Upper lobe of left lung (tissue), 6 donors: ENCODE data around the gene ZKSCAN3. TPM values are rescaled to one million over a fixed set of nuclear protein-coding genes. Genes with fewer than 3 reads are reported as not detected.

Experiments used
- ATAC-seq, 2 donors: fragments of 200-7000 bp; cut with Tn5 transposase; one replicate each; pipeline ENCODE4 v1.9.1; 2022; ENCODE audit warnings: mild to moderate bottlenecking in 2 of 2, moderate library complexity in 2 of 2; ENCODE audit not compliant: low FRiP score in 2 of 2
- DNase-seq, 2 donors: peaks; one replicate each; pipeline ENCODE4 v3.0.0-alpha.2; 2019 to 2020
- H3K27ac ChIP-seq, 4 donors: fragments of 200-600 bp; sonication (generic); one replicate each; pipeline ENCODE4 v1.5.1; 2016 to 2019
- H3K27me3 ChIP-seq, 4 donors: fragments of 200-600 bp; sonication (generic); one replicate each; pipeline ENCODE4 v1.5.1; 2017 to 2019
- H3K36me3 ChIP-seq, 4 donors: fragments of 200-600 bp; sonication (generic); one replicate each; pipeline ENCODE4 v1.5.1; 2016 to 2019
- H3K4me1 ChIP-seq, 4 donors: fragments of 200-600 bp; sonication (generic); one replicate each; pipeline ENCODE4 v1.5.1; 2018 to 2019
- H3K4me3 ChIP-seq, 4 donors: fragments of 200-600 bp; sonication (generic); one replicate each; pipeline ENCODE4 v1.5.1; 2017 to 2019; ENCODE audit warnings: mild to moderate bottlenecking in 2 of 4, moderate library complexity in 1 of 4
- H3K9me3 ChIP-seq, 4 donors: fragments of 200-600 bp; sonication (generic); one replicate each; pipeline ENCODE4 v1.5.1; 2018 to 2019
- EP300 ChIP-seq, 4 donors: sonication (generic); formaldehyde crosslinking; IDR thresholded peaks; one replicate each; pipeline ENCODE4 v1.5.1; 2017; ENCODE audit warnings: antibody characterized with exemption in 4 of 4, control low read depth in 2 of 4
- POLR2A ChIP-seq, 4 donors: fragments of 450-650 bp; IDR thresholded peaks; one replicate each; pipeline ENCODE4 v1.5.1; 2016 to 2017; ENCODE audit warnings: antibody characterized with exemption in 4 of 4, mild to moderate bottlenecking in 2 of 4
- POLR2AphosphoS5 ChIP-seq, 2 donors: sonication (generic); formaldehyde crosslinking; IDR thresholded peaks; one replicate each; pipeline ENCODE4 v1.5.1; 2017; ENCODE audit warnings: antibody characterized with exemption in 2 of 2
- WGBS, 2 donors: methylation state at CpG; one replicate each; pipeline ENCODE4 v1.1.5; 2017 to 2018; 5-methylcytosine and 5-hydroxymethylcytosine counted together
- total RNA-seq, 6 donors: library from RNA; depleted of rRNA in 4 of 6; stranded (reverse); fragments of >200 nt in 4 of 6; gene quantifications; one replicate each; pipeline versions ENCODE4 v1.1.0 to v1.2.1, GENCODE V29; 2016 to 2021
- TF ChIP-seq, protein P1 (sequence below), 6 experiments: fragments of 450-650 bp in 4 of 6; fragments of 200-600 bp in 2 of 6; sonication (generic) in 2 of 6; IDR thresholded peaks; one replicate each; pipeline ENCODE4 v1.5.1; 2016 to 2019; ENCODE audit warnings: antibody characterized with exemption in 6 of 6
- donor health status: DM: no; HTN: no; CAD: no; lungs with moderate emphysema.
- donor health status: DM: no; HTN: yes; CAD: no; lungs with severe emphysema.

The ZKSCAN3 gene
- total RNA-seq, 6 donors from 2014 or later: 2.6 to 10.5 (median 5.6) TPM

DNA sequence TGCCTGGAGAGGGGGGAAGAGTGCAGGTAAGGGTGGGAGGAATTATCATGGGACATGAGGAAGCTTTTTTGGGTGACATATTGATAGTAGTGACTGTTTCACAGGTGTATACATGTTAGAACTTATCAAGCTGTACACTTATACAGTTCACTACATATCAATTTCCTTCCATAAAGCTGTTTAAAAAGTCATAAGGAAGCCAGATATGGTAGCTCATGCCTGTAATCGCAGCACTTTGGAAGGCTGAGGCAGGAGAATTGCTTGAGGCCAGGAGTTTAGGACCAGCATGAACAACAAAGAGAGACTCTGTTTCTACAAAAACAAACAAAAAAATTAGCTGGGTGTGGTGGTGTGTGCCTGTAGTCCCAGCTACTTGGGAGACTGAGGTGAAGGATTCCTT is 28.1 kb downstream of the ZKSCAN3 start:
- ATAC-seq (no peak), DNase-seq (no peak)
- H3K36me3 ChIP-seq: peaks cover 0 to 39% (median 4%) of the 10 kb centered on the region in 4 donors
- H3K9me3 ChIP-seq: no peaks in the 10 kb centered on the region
- H3K27me3 ChIP-seq: no peaks in the 10 kb centered on the region
- 89 to 96% methylated on average over 1 of the region's 1 CpG for WGBS, 2 donors
- no peak overlapping the region for H3K4me3 ChIP-seq
- H3K27ac ChIP-seq: no peak overlapping the region
- no peak for TF ChIP-seq EP300 (IDR thresholded peaks at IDR 0.05)
- TF ChIP-seq POLR2AphosphoS5 (IDR thresholded peaks at IDR 0.05): no peak
- TF ChIP-seq, protein P1, sequence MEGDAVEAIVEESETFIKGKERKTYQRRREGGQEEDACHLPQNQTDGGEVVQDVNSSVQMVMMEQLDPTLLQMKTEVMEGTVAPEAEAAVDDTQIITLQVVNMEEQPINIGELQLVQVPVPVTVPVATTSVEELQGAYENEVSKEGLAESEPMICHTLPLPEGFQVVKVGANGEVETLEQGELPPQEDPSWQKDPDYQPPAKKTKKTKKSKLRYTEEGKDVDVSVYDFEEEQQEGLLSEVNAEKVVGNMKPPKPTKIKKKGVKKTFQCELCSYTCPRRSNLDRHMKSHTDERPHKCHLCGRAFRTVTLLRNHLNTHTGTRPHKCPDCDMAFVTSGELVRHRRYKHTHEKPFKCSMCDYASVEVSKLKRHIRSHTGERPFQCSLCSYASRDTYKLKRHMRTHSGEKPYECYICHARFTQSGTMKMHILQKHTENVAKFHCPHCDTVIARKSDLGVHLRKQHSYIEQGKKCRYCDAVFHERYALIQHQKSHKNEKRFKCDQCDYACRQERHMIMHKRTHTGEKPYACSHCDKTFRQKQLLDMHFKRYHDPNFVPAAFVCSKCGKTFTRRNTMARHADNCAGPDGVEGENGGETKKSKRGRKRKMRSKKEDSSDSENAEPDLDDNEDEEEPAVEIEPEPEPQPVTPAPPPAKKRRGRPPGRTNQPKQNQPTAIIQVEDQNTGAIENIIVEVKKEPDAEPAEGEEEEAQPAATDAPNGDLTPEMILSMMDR (IDR thresholded peaks at IDR 0.05): no peak
- no peak for TF ChIP-seq POLR2A (IDR thresholded peaks at IDR 0.05)
- H3K4me1 ChIP-seq: peaks cover 6 to 15% (median 8%) of the 10 kb centered on the region in 4 donors

DNA sequence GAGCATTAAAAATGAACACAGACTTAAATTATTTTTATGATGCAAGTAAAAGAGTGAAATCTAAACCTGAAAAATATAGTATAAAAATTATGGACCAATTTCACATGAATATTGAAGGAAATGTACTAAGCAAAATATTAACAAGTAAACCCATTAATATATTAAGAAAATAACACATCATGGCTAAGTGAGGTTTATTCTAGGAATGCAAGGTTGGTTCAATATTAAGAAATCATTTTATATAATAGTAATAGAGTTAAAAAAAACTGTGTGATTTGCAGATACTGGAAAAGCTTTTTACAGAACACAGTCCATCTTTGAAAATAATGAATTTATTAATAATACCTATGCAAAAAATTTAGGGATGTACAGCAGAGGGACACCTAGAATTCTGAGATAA is 28.9 kb downstream of the ZKSCAN3 start:
- Histone ChIP-seq H3K4me3 (no peak overlapping the region), H3K4me1 (peaks cover 8 to 17% (median 9%) of the 10 kb centered on the region in 4 donors), H3K9me3 (no peaks in the 10 kb centered on the region), H3K36me3 (peaks cover 0 to 39% (median 4%) of the 10 kb centered on the region in 4 donors), H3K27me3 (no peaks in the 10 kb centered on the region), H3K27ac (no peak overlapping the region)
- no peak for TF ChIP-seq POLR2A (IDR thresholded peaks at IDR 0.05)
- TF ChIP-seq EP300 (IDR thresholded peaks at IDR 0.05): no peak
- TF ChIP-seq, protein P1 (IDR thresholded peaks at IDR 0.05): no peak
- no peak for TF ChIP-seq POLR2AphosphoS5 (IDR thresholded peaks at IDR 0.05)
- ATAC-seq (no peak), DNase-seq (no peak)

DNA sequence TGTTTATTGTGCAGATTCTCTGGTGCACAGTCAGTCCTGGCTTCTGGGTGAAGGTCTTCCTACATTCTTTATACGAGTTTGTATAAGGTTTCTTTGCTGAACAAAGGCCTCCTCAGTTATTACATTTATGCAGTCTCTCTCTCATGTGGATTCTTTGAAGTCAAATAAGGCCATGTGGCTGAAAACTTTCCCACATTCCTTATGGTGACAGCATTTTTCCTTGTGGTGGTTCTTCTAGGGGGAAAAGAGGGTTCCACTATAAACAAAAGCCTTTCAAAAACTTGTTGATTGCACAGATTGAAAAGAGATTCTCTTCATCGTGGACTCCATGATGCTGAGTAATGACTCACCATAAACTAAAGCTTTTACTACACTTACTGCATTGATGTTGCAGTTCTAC is 30.6 kb downstream of the ZKSCAN3 start:
- no peaks in the 10 kb centered on the region for H3K27me3 ChIP-seq
- H3K4me1 ChIP-seq: peaks cover 8 to 19% (median 11%) of the 10 kb centered on the region in 4 donors
- 92 to 96% methylated on average over 2 of the region's 2 CpGs for WGBS, 2 donors
- ATAC-seq (no peak), DNase-seq (no peak)
- no peaks in the 10 kb centered on the region for H3K9me3 ChIP-seq
- H3K27ac ChIP-seq: no peak overlapping the region
- TF ChIP-seq, protein P1 (IDR thresholded peaks at IDR 0.05): no peak
- TF ChIP-seq EP300 (IDR thresholded peaks at IDR 0.05): no peak
- no peak for TF ChIP-seq POLR2AphosphoS5 (IDR thresholded peaks at IDR 0.05)
- no peak for TF ChIP-seq POLR2A (IDR thresholded peaks at IDR 0.05)
- no peak overlapping the region for H3K4me3 ChIP-seq
- peaks cover 0 to 39% (median 4%) of the 10 kb centered on the region in 4 donors for H3K36me3 ChIP-seq

DNA sequence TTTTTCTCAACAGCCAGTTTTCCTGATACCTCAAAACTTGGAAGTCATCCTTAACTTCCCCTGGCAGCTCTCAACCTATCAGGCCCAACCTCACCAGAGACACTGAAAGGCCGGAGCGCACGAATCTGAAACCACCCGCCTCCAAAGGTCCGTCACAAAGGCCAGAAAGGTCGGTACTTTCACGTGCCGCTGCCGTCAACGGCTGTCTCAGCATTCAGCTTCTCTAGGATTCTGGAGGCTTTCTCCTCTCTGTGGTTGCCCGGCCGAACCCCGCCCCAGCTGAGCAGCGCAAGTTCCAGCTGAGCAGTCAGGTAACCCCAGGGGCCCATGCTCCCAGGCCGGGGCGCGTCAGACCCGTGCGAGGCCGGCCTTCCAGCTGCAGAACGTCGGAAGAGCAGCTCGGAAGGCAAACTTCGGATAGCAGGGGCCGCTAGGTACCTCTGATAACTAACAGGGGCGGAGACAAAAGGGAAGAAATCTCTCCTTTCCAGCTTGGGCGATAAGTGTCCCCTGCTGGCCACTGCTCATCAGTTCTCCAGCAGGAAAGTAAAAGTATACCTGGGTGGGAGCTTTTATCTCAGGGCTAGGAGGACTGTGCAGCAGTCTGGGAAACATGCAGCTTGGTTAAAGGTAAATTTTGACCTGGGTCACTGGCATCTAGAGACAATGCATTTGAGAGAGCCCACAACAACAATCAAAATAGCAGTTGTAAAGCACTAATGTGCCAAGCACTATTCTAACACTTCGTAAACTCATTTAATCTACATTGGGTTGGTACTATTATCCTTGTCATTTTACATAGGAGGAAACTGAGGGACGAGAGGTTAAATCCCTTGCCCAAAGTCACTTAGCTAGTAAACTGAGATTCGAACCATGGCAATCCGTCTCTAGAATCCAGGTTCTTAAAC is 33.7 kb downstream of the ZKSCAN3 start:
- H3K27me3 ChIP-seq: no peaks in the 10 kb centered on the region
- 28 to 29% methylated on average over 21 to 31 of the region's 31 CpGs for WGBS, 2 donors

More for the DNA sequence above, 33.7 kb downstream of the ZKSCAN3 start:
- peaks cover 0 to 45% (median 4%) of the 10 kb centered on the region in 4 donors for H3K36me3 ChIP-seq
- H3K27ac ChIP-seq: peak overlapping the region; percentile 51 to 76 (median 67)
- ATAC-seq: peak; percentile 98 to 99
- H3K9me3 ChIP-seq: no peaks in the 10 kb centered on the region
- H3K4me3 ChIP-seq: peak overlapping the region in 3 of 4 donors; percentile 35 to 53 (median 51)
- DNase-seq: peak; percentile 91 to 94
- peaks cover 8 to 19% (median 11%) of the 10 kb centered on the region in 4 donors for H3K4me1 ChIP-seq
- TF ChIP-seq POLR2A (IDR thresholded peaks at IDR 0.05): peak in 1 of 4 donors; percentile 52
- peak; percentile 32 to 73 for TF ChIP-seq POLR2AphosphoS5 (IDR thresholded peaks at IDR 0.05)
- no peak for TF ChIP-seq EP300 (IDR thresholded peaks at IDR 0.05)
- TF ChIP-seq, protein P1 (IDR thresholded peaks at IDR 0.05): peak in 5 of 6 experiments; percentile 26 to 55 (median 33)
